PFSK-1 (cell line): ENCODE results near the gene SKI.

Experiments used
- FOXP2 ChIP-seq: optimal IDR thresholded peaks from 2 replicates; pipeline ENCODE3; 2011; ENCODE audit warnings: borderline replicate concordance, control low read depth, inconsistent platforms; ENCODE audit not compliant: insufficient read depth; ENCODE audit errors: extremely low read length, extremely low read depth
- POLR2AphosphoS5 ChIP-seq: IDR thresholded peaks from 2 replicates; pipeline ENCODE4 v1.6.1; 2012; ENCODE audit warnings: low read depth, mild to moderate bottlenecking, control low read depth, low read length, moderate library complexity
- REST ChIP-seq, 2 experiments: IDR thresholded peaks; 2 replicates each; pipeline versions ENCODE4 v1.6.1 to v1.8.0; 2011 to 2012; ENCODE audit warnings: low read depth in 2 of 2, low read length in 2 of 2, control low read depth in 1 of 2, inconsistent platforms in 1 of 2, mild to moderate bottlenecking in 1 of 2, moderate library complexity in 1 of 2; ENCODE audit not compliant: insufficient read depth in 1 of 2
- SIN3A ChIP-seq: IDR thresholded peaks from 2 replicates; pipeline ENCODE4 v1.6.1; 2012; ENCODE audit warnings: mild to moderate bottlenecking, low read length, moderate library complexity, borderline replicate concordance; ENCODE audit not compliant: insufficient read depth
- TAF1 ChIP-seq: IDR thresholded peaks from 2 replicates; pipeline ENCODE4 v1.6.1; 2012; ENCODE audit warnings: low read length, control low read depth, borderline replicate concordance; ENCODE audit not compliant: insufficient read depth

DNA sequence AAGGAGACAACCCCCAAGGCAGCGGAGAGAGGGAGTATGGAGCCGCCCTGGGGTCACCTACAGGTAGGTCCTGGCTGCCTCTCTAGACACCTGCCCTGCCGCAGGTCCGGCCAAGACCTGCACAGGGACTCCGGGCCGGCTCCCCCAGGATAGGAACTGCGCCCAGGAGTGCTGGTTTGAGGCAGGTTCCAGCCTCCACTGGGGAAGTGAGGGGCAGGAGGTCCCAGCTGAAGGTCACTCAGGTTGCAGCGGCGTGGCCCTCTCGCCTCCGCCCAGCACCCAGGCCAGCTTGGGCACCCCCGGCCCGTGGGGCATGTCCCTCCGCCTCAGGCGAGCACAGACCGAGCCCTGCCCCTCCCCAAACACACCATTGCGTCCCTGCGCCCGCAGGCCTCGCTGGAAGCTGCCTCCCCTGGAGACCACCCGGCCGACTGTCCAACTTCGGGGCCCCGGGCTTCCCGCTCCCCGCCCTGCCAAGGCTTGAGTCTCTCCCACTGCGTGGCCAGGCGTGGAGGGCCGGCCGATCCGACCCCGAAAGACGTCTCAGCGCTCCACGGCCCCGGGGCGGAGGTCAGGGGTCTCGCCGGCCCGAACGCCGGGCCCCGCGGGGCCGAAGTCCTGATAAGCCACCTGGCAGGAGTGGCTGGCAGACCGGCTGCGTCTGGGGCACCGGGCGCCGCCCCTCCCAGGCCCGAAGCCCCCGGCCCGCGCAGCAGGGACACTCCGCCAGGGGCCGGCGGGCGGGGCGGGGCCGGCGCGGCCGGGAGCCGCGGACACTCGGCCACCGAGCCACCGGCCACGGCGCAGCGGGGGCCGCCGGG, 1.4 kb upstream of the SKI start:
- TF ChIP-seq POLR2AphosphoS5 = no peak
- TF ChIP-seq REST (IDR thresholded peaks at IDR 0.05; ENCODE audit: insufficient read depth in 1 of 2, low read depth in 2 of 2, low read length in 2 of 2) = no peak
- no peak for TF ChIP-seq SIN3A
- TF ChIP-seq TAF1 = no peak
- TF ChIP-seq FOXP2 = no peak
